Liver (tissue), 9 donors: Measurements from ENCODE around the gene SATB2. TPM values are rescaled to one million over a fixed set of nuclear protein-coding genes. Genes with fewer than 3 reads are reported as not detected.

Source experiments
- DNase-seq: peaks from one replicate; pipeline ENCODE4 v3.0.0-alpha.2; 2017; ENCODE audit warnings: low spot score
- H3K27ac ChIP-seq, 2 donors: one replicate each; pipeline ENCODE4 v1.7.0; 2013; ENCODE audit warnings: inconsistent platforms in 2 of 2, low read length in 2 of 2, control low read depth in 1 of 2, low read depth in 1 of 2, mild to moderate bottlenecking in 1 of 2
- H3K27me3 ChIP-seq, 4 donors: one replicate each; pipeline versions ENCODE4 v1.6.1 to v1.7.0; 2013; ENCODE audit warnings: low read length in 3 of 4, inconsistent platforms in 1 of 4, mild to moderate bottlenecking in 1 of 4, moderate library complexity in 1 of 4; ENCODE audit not compliant: control insufficient read depth in 4 of 4, insufficient read depth in 4 of 4
- H3K36me3 ChIP-seq, 4 donors: one replicate each; pipeline versions ENCODE4 v1.6.1 to v1.7.0; 2013; ENCODE audit warnings: low read length in 3 of 4, mild to moderate bottlenecking in 3 of 4, low read depth in 1 of 4, moderate library complexity in 1 of 4; ENCODE audit not compliant: control insufficient read depth in 4 of 4, insufficient read depth in 3 of 4
- H3K4me1 ChIP-seq, 4 donors: one replicate each; pipeline versions ENCODE4 v1.6.1 to v1.7.0; 2013; ENCODE audit warnings: low read length in 3 of 4, mild to moderate bottlenecking in 3 of 4, moderate library complexity in 1 of 4; ENCODE audit not compliant: control insufficient read depth in 4 of 4, insufficient read depth in 4 of 4
- H3K4me3 ChIP-seq, 3 donors: one replicate each; pipeline versions ENCODE4 v1.6.1 to v1.7.0; 2013; ENCODE audit warnings: low read length in 3 of 3, control low read depth in 1 of 3, low read depth in 1 of 3, mild to moderate bottlenecking in 1 of 3
- H3K9ac ChIP-seq, 2 donors: one replicate each; pipeline ENCODE4 v1.7.0; 2013; ENCODE audit warnings: low read length in 2 of 2, mild to moderate bottlenecking in 2 of 2, moderate library complexity in 2 of 2, control low read depth in 1 of 2, low read depth in 1 of 2
- H3K9me3 ChIP-seq, 4 donors: one replicate each; pipeline versions ENCODE4 v1.6.1 to v1.7.0; 2013; ENCODE audit warnings: low read length in 3 of 4; ENCODE audit not compliant: control insufficient read depth in 4 of 4
- ATF3 ChIP-seq: IDR thresholded peaks from 2 replicates; pipeline ENCODE4 v1.6.1; 2016; ENCODE audit warnings: antibody characterized with exemption
- EGR1 ChIP-seq, 2 donors: IDR thresholded peaks; 2 replicates each; pipeline ENCODE4 v1.6.1; 2016 to 2018; ENCODE audit warnings: antibody characterized with exemption in 2 of 2, low read depth in 2 of 2
- FOXA1 ChIP-seq: IDR thresholded peaks from 2 replicates; pipeline ENCODE4 v1.6.1; 2016; ENCODE audit warnings: antibody characterized with exemption
- FOXA2 ChIP-seq: IDR thresholded peaks from 2 replicates; pipeline ENCODE4 v1.6.1; 2016; ENCODE audit warnings: antibody characterized with exemption
- GABPA ChIP-seq, 2 donors: IDR thresholded peaks in 1 of 2; conservative IDR thresholded peaks in 1 of 2; 2 replicates each; pipeline ENCODE4 v1.6.1; 2016; ENCODE audit warnings: antibody characterized with exemption in 2 of 2, mild to moderate bottlenecking in 1 of 2, moderate library complexity in 1 of 2
- HNF4A ChIP-seq, 2 donors: conservative IDR thresholded peaks; 2 replicates each; pipeline ENCODE4 v1.6.1; 2016; ENCODE audit warnings: antibody characterized with exemption in 2 of 2, mild to moderate bottlenecking in 2 of 2
- HNF4G ChIP-seq: IDR thresholded peaks from 2 replicates; pipeline ENCODE4 v1.6.1; 2016; ENCODE audit warnings: antibody characterized with exemption
- JUND ChIP-seq, 2 donors: IDR thresholded peaks; 2 replicates each; pipeline ENCODE4 v1.6.1; 2016; ENCODE audit warnings: antibody characterized with exemption in 2 of 2
- NR2F2 ChIP-seq: IDR thresholded peaks from 2 replicates; pipeline ENCODE4 v1.6.1; 2016; ENCODE audit warnings: antibody characterized with exemption
- RAD21 ChIP-seq, 2 donors: IDR thresholded peaks; 2 replicates each; pipeline ENCODE4 v1.6.1; 2016; ENCODE audit warnings: antibody characterized with exemption in 2 of 2, mild to moderate bottlenecking in 2 of 2
- REST ChIP-seq: IDR thresholded peaks from 2 replicates; pipeline ENCODE4 v1.6.1; 2016; ENCODE audit warnings: antibody characterized with exemption, mild to moderate bottlenecking
- SP1 ChIP-seq: IDR thresholded peaks from 2 replicates; pipeline ENCODE4 v1.6.1; 2018; ENCODE audit warnings: antibody characterized with exemption, mild to moderate bottlenecking
- WGBS: extraction: QIAGEN DNeasy Blood & Tissue Kit; methylation state at CpG from one replicate; pipeline ENCODE4 v1.1.7; 2013; 5-methylcytosine and 5-hydroxymethylcytosine counted together
- polyA plus RNA-seq, 2 donors: library from polyadenylated mRNA; stranded (reverse) in 1 of 2; unstranded in 1 of 2; fragments of 200-250 nt in 1 of 2; fragments of >200 nt in 1 of 2; fragmentation: Nextera tagmentation in 1 of 2; extraction: Ambion mirVana in 1 of 2; gene quantifications; one replicate each; pipeline versions ENCODE4 v1.2.1 to v1.2.3, GENCODE V29; 2013 to 2015
- total RNA-seq, 2 donors: library from RNA; depleted of rRNA; stranded (reverse); fragments of >200 nt; gene quantifications; one replicate each; pipeline ENCODE4 v1.2.3, GENCODE V29; 2014
- TF ChIP-seq, protein P1 (sequence below): IDR thresholded peaks from 2 replicates; pipeline ENCODE4 v1.6.1; 2016; ENCODE audit warnings: antibody characterized with exemption
- TF ChIP-seq, protein P2 (sequence below): IDR thresholded peaks from 2 replicates; pipeline ENCODE4 v1.6.1; 2016; ENCODE audit warnings: antibody characterized with exemption
- TF ChIP-seq, protein P3 (sequence below): fragments of 150-350 bp; IDR thresholded peaks from 2 replicates; pipeline ENCODE4 v1.5.1; 2017; ENCODE audit warnings: improper control_type of control experiment, low read depth, low read length; ENCODE audit not compliant: missing input control
- donor health status: healthy.
- donor health status: healthy.
- donor health status: healthy.
- donor health status: healthy.
- donor health status: healthy.

The SATB2 gene
- total and polyA plus RNA-seq, 4 donors, result 0.19 to 2.3 (median 0.91) TPM

- TF ChIP-seq ATF3 (no peak), HNF4A (conservative IDR thresholded peaks at IDR 0.05) (no peak), FOXA2 (no peak), RAD21 (IDR thresholded peaks at IDR 0.05) (no peak), NR2F2 (no peak), SP1 (no peak), EGR1 (IDR thresholded peaks at IDR 0.05; ENCODE audit: low read depth in 2 of 2) (no peak), JUND (IDR thresholded peaks at IDR 0.05) (no peak), FOXA1 (no peak), GABPA (IDR thresholded peaks at IDR 0.05 in 1 of 2, conservative IDR thresholded peaks at IDR 0.05 in 1 of 2) (no peak), HNF4G (no peak), REST (no peak)
- TF ChIP-seq, protein P1, sequence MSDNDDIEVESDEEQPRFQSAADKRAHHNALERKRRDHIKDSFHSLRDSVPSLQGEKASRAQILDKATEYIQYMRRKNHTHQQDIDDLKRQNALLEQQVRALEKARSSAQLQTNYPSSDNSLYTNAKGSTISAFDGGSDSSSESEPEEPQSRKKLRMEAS, result no peak
- TF ChIP-seq, protein P2, sequence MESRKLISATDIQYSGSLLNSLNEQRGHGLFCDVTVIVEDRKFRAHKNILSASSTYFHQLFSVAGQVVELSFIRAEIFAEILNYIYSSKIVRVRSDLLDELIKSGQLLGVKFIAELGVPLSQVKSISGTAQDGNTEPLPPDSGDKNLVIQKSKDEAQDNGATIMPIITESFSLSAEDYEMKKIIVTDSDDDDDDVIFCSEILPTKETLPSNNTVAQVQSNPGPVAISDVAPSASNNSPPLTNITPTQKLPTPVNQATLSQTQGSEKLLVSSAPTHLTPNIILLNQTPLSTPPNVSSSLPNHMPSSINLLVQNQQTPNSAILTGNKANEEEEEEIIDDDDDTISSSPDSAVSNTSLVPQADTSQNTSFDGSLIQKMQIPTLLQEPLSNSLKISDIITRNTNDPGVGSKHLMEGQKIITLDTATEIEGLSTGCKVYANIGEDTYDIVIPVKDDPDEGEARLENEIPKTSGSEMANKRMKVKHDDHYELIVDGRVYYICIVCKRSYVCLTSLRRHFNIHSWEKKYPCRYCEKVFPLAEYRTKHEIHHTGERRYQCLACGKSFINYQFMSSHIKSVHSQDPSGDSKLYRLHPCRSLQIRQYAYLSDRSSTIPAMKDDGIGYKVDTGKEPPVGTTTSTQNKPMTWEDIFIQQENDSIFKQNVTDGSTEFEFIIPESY, result no peak
- TF ChIP-seq, protein P3, sequence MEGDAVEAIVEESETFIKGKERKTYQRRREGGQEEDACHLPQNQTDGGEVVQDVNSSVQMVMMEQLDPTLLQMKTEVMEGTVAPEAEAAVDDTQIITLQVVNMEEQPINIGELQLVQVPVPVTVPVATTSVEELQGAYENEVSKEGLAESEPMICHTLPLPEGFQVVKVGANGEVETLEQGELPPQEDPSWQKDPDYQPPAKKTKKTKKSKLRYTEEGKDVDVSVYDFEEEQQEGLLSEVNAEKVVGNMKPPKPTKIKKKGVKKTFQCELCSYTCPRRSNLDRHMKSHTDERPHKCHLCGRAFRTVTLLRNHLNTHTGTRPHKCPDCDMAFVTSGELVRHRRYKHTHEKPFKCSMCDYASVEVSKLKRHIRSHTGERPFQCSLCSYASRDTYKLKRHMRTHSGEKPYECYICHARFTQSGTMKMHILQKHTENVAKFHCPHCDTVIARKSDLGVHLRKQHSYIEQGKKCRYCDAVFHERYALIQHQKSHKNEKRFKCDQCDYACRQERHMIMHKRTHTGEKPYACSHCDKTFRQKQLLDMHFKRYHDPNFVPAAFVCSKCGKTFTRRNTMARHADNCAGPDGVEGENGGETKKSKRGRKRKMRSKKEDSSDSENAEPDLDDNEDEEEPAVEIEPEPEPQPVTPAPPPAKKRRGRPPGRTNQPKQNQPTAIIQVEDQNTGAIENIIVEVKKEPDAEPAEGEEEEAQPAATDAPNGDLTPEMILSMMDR, result no peak
- Histone ChIP-seq H3K4me3 (no peak overlapping the region), H3K36me3 (no peaks in the 10 kb centered on the region), H3K4me1 (peaks cover 23 to 48% (median 38%) of the 10 kb centered on the region in 4 donors), H3K27me3 (peaks cover 0 to 43% (median 20%) of the 10 kb centered on the region in 4 donors), H3K27ac (no peak overlapping the region), H3K9ac (no peak overlapping the region), H3K9me3 (no peaks in the 10 kb centered on the region)
- DNase-seq, result no peak
- 13% methylated on average over 35 of the region's 35 CpGs for WGBS
Observed at GRCh38 chr2:199461711-199462346, 4.1 kb upstream of the SATB2 start.
